Measurements from ENCODE around the gene IRF6.

GRCh38 chr1:209802780-209803152 is 3.2 kb downstream of the IRF6 start:
- TF ChIP-seq ZNF274 (IDR thresholded peaks at IDR 0.05; ENCODE audit: low read depth, low read length) (no peak), YY1 (IDR thresholded peaks at IDR 0.05; ENCODE audit: insufficient read depth, insufficient read length) (no peak)
